Effector CD8-positive, alpha-beta T cell (primary cell): ENCODE results near the gene SFTPB.

ENCODE experiments used
- DNase-seq: peaks from one replicate; lab custom pipeline; 2025; lab: John Stamatoyannopoulos, UW

Gene SFTPB

GRCh38 chr2:85611705-85612587, 56.1 kb downstream of the SFTPB start, which contains the start of gene C2orf68:
Gene C2orf68 (minus strand): TSS chr2:85612066. CDS start chr2:85611984, 82 bp downstream.
- DNase-seq, result peak; percentile 69

GRCh38 chr2:85611217-85611704, 56.7 kb downstream of the SFTPB start:
- DNase-seq, result no peak
